ENCODE results near the gene SLC29A2. TPM values are rescaled to one million over a fixed set of nuclear protein-coding genes. Genes with fewer than 3 reads are reported as not detected.

SLC29A2 gene
- total and polyA plus RNA-seq, 12 donors: 7.8 to 50.6 (median 9.8) TPM

DNA sequence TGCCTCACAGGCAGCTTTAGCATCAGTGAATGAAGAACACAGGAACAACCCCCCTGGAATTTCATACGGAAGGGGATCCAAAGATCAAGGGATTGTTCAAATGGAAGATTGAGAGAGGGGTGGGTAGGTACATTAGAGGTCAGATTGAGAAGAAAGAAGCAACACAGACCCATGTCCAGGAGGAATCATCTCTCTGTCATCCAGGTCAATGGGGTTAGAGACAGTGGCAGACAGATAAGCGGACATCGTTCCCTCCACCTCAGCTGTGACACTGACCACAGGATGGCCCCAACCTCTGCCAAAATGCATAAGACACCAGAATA lies 47.4 kb upstream of the SLC29A2 start:
- H3K36me3 ChIP-seq: no peaks in the 10 kb centered on the region
- H3K4me3 ChIP-seq: no peak overlapping the region
- no peak overlapping the region for H3K27ac ChIP-seq
- TF ChIP-seq CTCF (IDR thresholded peaks at IDR 0.05): no peak
- no peak for DNase-seq
- 47 to 59% methylated on average over 3 of the region's 3 CpGs for WGBS, 2 donors
- intact Hi-C loops (cut with DNase I): loop anchor here in 3 of 10 donors (10.0 kb wide), 2 partner anchors 266 to 416 kb away; no protein-coding TSS in a partner anchor
- H3K9me3 ChIP-seq: peaks cover 0 to 7% (median 0%) of the 10 kb centered on the region in 11 donors
- peaks cover 0 to 46% (median 10%) of the 10 kb centered on the region in 7 donors for H3K27me3 ChIP-seq
- H3K4me1 ChIP-seq: peaks cover 0 to 52% (median 30%) of the 10 kb centered on the region in 9 donors
- ATAC-seq: no peak

DNA sequence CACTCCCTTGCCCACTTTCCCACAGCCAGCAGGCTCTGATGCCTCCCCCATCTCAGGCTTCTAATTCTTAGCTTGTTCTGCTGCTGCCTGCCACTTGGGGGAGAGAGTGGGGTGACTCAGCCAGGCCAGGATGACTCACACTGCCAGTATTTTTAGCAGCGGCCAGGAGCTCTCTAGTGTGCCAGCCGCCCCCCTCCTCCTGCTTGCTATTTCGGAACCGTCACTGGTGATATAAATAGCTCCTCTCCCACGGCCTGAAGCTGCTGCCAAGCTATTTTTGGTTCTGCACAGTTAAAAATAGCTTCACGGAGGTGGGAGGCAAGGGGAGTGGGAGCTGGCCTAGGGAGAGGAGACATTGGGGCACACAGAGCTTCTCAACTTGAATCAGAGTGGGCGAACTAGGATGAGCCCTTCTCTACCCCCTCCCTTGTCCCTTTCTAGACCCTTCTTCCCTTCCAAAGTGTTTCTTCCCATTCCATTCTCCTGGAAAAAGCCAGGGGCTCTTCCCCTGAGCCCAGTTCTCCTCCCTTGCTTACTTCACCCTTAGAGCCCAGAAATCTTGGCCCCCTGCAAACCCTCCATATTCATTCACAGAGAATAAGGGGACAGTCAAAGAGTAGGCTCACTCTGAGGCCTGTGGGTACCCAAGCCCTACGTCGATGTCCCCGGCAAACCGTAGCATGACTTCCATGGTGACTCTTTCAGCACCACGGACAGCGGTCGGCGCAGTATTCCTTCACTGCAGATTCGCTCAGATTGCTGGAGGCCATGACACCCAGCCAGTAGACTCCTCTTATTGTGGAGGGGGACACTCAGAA lies 46.8 kb upstream of the SLC29A2 start:
- Histone ChIP-seq H3K36me3 (no peaks in the 10 kb centered on the region), H3K27me3 (peaks cover 0 to 46% (median 10%) of the 10 kb centered on the region in 7 donors), H3K9me3 (peaks cover 0 to 7% (median 0%) of the 10 kb centered on the region in 11 donors), H3K4me3 (no peak overlapping the region), H3K4me1 (peaks cover 0 to 52% (median 30%) of the 10 kb centered on the region in 9 donors), H3K27ac (peak overlapping the region in 2 of 10 donors; percentile 43 to 55)
- 3 to 5% methylated on average over 16 of the region's 16 CpGs for WGBS, 2 donors
- peak; percentile 78 to 97 (median 93) for ATAC-seq
- intact Hi-C loops (cut with DNase I): loop anchor here in 3 of 10 donors (10.0 kb wide), 2 partner anchors 266 to 416 kb away; no protein-coding TSS in a partner anchor
- peak; percentile 71 to 85 for DNase-seq
- peak in 7 of 9 donors; percentile 21 to 56 (median 38) for TF ChIP-seq CTCF (IDR thresholded peaks at IDR 0.05)

DNA sequence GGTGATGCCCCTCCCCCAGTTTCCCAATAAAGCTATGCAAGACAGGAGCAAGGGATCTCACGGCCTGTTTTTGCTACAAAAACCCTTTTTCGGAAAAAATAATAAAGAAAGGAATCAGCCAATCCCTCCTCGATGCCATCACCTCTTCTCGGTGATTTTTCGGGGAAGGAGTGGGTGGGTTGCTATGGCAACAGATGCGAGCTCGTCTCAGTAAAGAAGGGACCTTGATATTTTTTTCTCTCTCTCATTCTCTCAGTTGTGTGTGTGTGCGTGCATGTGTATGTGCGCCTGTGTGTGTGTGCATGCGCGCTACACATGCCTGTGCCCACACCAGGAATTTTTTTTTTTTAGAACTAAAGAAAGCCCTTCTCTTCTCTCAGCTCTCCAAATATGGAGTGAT lies 45.4 kb upstream of the SLC29A2 start:
- Histone ChIP-seq H3K4me3 (no peak overlapping the region), H3K4me1 (peaks cover 0 to 52% (median 30%) of the 10 kb centered on the region in 9 donors), H3K36me3 (no peaks in the 10 kb centered on the region), H3K9me3 (peaks cover 0 to 7% (median 0%) of the 10 kb centered on the region in 11 donors), H3K27ac (no peak overlapping the region), H3K27me3 (peaks cover 0 to 46% (median 11%) of the 10 kb centered on the region in 7 donors)
- WGBS, 2 donors: 75% methylated on average over 11 of the region's 11 CpGs
- ATAC-seq: no peak
- no peak for DNase-seq
- TF ChIP-seq CTCF (IDR thresholded peaks at IDR 0.05): no peak
- intact Hi-C loops (cut with DNase I): loop anchor here in 3 of 10 donors (10.0 kb wide), 2 partner anchors 268 to 418 kb away; no protein-coding TSS in a partner anchor

DNA sequence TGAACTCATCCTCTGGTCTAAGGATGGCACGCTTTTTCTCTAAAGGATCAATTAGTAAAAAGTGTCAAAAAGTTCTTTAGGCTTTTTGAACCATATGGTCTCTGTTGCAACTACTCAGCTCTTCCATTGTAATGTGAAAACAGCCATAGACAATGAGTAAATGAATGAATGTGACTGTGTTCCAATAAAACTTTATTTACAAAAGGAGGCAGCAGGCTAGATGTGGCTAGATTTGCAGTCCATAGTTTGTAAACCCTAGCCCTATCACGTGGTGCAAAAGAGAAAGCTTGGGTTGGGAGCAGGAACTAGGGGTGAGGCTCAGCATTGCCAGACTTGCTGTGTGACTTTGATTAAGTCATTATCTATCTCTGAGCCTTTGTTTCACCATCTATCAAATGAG lies 43.9 kb upstream of the SLC29A2 start:
- Histone ChIP-seq H3K9me3 (no peaks in the 10 kb centered on the region), H3K4me3 (no peak overlapping the region), H3K36me3 (no peaks in the 10 kb centered on the region), H3K4me1 (peaks cover 0 to 42% (median 22%) of the 10 kb centered on the region in 9 donors), H3K27ac (no peak overlapping the region), H3K27me3 (peaks cover 0 to 40% (median 12%) of the 10 kb centered on the region in 7 donors)
- no peak for TF ChIP-seq CTCF (IDR thresholded peaks at IDR 0.05)
- DNase-seq (no peak), ATAC-seq (no peak)
- 59 to 69% methylated on average over 2 of the region's 2 CpGs for WGBS, 2 donors
- intact Hi-C loops (cut with DNase I): loop anchor here in 3 of 10 donors (10.0 kb wide), 2 partner anchors 269 to 419 kb away; no protein-coding TSS in a partner anchor
